K562 (cell line): ENCODE data around the gene XPR1. TPM values are rescaled to one million over a fixed set of nuclear protein-coding genes. Genes with fewer than 3 reads are reported as not detected.

ENCODE experiments used
- ATAC-seq: fragments of 200-7000 bp; cut with Tn5 transposase; 3 replicates; pipeline ENCODE4 v1.9.1; 2020; ENCODE audit warnings: moderate library complexity
- BruUV-seq: library from RNA; stranded (reverse); fragments of 400-500 nt; replicated peaks from 2 replicates; lab custom pipeline; 2021; lab: Mats Ljungman, UMichigan
- CTCF ChIA-PET: fragments of 300-600 bp; formaldehyde crosslinking; extraction: SDS; loops from one replicate; lab custom pipeline; 2021; ENCODE audit warnings: low intra/inter-chr PET ratio; lab: Yijun Ruan, JAX
- POLR2A ChIA-PET: fragments of 300-600, 350-650 bp; sonication (Branson Sonifier 250); formaldehyde crosslinking; extraction: SDS; loops from one replicate; lab custom pipeline; 2021; ENCODE audit warnings: antibody characterized with exemption, inconsistent platforms; lab: Yijun Ruan, JAX
- DNase-seq, 4 experiments: peaks; one replicate each; pipeline versions ENCODE4 v3.0.0 to v3.0.0-alpha.2; 2011 to 2018; ENCODE audit warnings: low spot score in 3 of 4, mixed read lengths in 3 of 4; ENCODE audit errors: extremely low read depth in 1 of 4
- FAIRE-seq: peaks from 2 replicates; lab custom pipeline; 2011; peaks lifted over from hg19 to GRCh38; lab: Jason Lieb, UNC
- H2AFZ ChIP-seq: 2 replicates; pipeline ENCODE4 v1.6.0; 2011; ENCODE audit warnings: low read depth, low read length, control low read depth, inconsistent platforms
- H3K27ac ChIP-seq: fragments of 200-600 bp; 3 replicates; pipeline ENCODE4 v1.8.0; 2011; ENCODE audit warnings: low read depth, mild to moderate bottlenecking, control low read depth, inconsistent platforms, low read length, moderate library complexity, mixed read lengths; ENCODE audit errors: extremely low read depth
- H3K27me3 ChIP-seq, 2 experiments: fragments of 300-600 bp in 1 of 2; 2 replicates in 1 of 2; 3 replicates in 1 of 2; pipeline versions ENCODE4 v1.6.0 to v1.8.0; 2011; ENCODE audit warnings: inconsistent platforms in 2 of 2, low read length in 2 of 2, mild to moderate bottlenecking in 1 of 2, mixed read lengths in 1 of 2, moderate library complexity in 1 of 2; ENCODE audit not compliant: control insufficient read depth in 2 of 2, insufficient read depth in 2 of 2
- H3K36me3 ChIP-seq: fragments of 300-600 bp; 3 replicates; pipeline ENCODE4 v1.8.0; 2011; ENCODE audit warnings: mild to moderate bottlenecking, low read length, inconsistent platforms; ENCODE audit not compliant: control insufficient read depth, insufficient read depth
- H3K4me1 ChIP-seq, 2 experiments: fragments of 200-600 bp in 1 of 2; replicated peaks in 1 of 2; 2 replicates in 1 of 2; 3 replicates in 1 of 2; pipeline versions ENCODE4 v1.5.1 to v1.8.0; 2011; ENCODE audit warnings: inconsistent platforms in 2 of 2, low read length in 2 of 2, mild to moderate bottlenecking in 1 of 2, mixed read lengths in 1 of 2, moderate library complexity in 1 of 2; ENCODE audit not compliant: control insufficient read depth in 2 of 2, insufficient read depth in 2 of 2
- H3K4me2 ChIP-seq: 2 replicates; pipeline ENCODE4 v1.6.1; 2011; ENCODE audit warnings: low read length, control low read depth, inconsistent platforms, mixed read lengths; ENCODE audit not compliant: insufficient read depth
- H3K4me3 ChIP-seq: fragments of 200-600 bp; sonication (generic), shearing (Covaris generic); 2 replicates; pipeline ENCODE4 v1.5.1; 2016; ENCODE audit warnings: control low read depth, inconsistent platforms
- H3K79me2 ChIP-seq: fragments of 200-600 bp; 3 replicates; pipeline ENCODE4 v1.8.0; 2011; ENCODE audit warnings: low read length, inconsistent platforms; ENCODE audit not compliant: control insufficient read depth, insufficient read depth
- H3K9ac ChIP-seq, 2 experiments: 2 replicates each; pipeline versions ENCODE4 v1.6.0 to v1.6.1; 2011; ENCODE audit warnings: low read depth in 2 of 2, low read length in 2 of 2, control low read depth in 1 of 2, inconsistent platforms in 1 of 2, mild to moderate bottlenecking in 1 of 2, mixed read lengths in 1 of 2; ENCODE audit not compliant: insufficient read depth in 1 of 2
- H3K9me1 ChIP-seq: one replicate; pipeline ENCODE4 v1.6.0; 2011; ENCODE audit warnings: inconsistent platforms, mild to moderate bottlenecking, low read length, moderate library complexity; ENCODE audit not compliant: control insufficient read depth, insufficient read depth
- H3K9me3 ChIP-seq: replicated peaks from 2 replicates; pipeline ENCODE4 v1.5.1; 2011; ENCODE audit warnings: low read depth, low read length, inconsistent platforms; ENCODE audit not compliant: control insufficient read depth, insufficient read depth
- H4K20me1 ChIP-seq: replicated peaks from 2 replicates; pipeline ENCODE4 v1.6.1; 2011; ENCODE audit warnings: low read length, inconsistent platforms, mixed read lengths; ENCODE audit not compliant: control insufficient read depth, insufficient read depth
- CCNT2 ChIP-seq: IDR thresholded peaks from 2 replicates; pipeline ENCODE4 v1.6.1; 2011; ENCODE audit warnings: borderline replicate concordance, low read depth, mild to moderate bottlenecking, moderate library complexity, mixed read lengths, low read length; ENCODE audit not compliant: insufficient read length; ENCODE audit errors: extremely low read depth
- MYBL2 ChIP-seq, 2 experiments: fragments of 450-650 bp in 1 of 2; sonication (generic) in 1 of 2; formaldehyde crosslinking in 1 of 2; IDR thresholded peaks; 2 replicates each; pipeline versions ENCODE4 v1.6.1 to v1.8.1; 2017 to 2022; ENCODE audit warnings: borderline replicate concordance in 1 of 2, inconsistent platforms in 1 of 2, low read depth in 1 of 2, mild to moderate bottlenecking in 1 of 2, missing genetic modification reagents in 1 of 2, moderate library complexity in 1 of 2
- POLR3G ChIP-seq: IDR thresholded peaks from 2 replicates; pipeline ENCODE4 v1.6.1; 2011; ENCODE audit not compliant: insufficient read length, insufficient replicate concordance; ENCODE audit errors: extremely low read depth
- SRSF7 ChIP-seq: fragments of 200-400 bp; formaldehyde crosslinking; optimal IDR thresholded peaks from 2 replicates; pipeline ENCODE3; 2017; ENCODE audit warnings: mild to moderate bottlenecking, low read depth, low read length
- WGBS: fragments of 100-300 bp; shearing (Covaris generic); methylation state at CpG from one replicate; pipeline ENCODE4 v1.1.6; 2016; ENCODE audit warnings: low coverage, mixed read lengths; ENCODE audit not compliant: insufficient coverage; ENCODE audit errors: missing lambda C conversion rate; 5-methylcytosine and 5-hydroxymethylcytosine counted together
- in situ Hi-C: fragments of 300-500 bp; cut with MboI; formaldehyde crosslinking; loops from 4 replicates; pipeline ENCODE4 v1.15.0; 2018; ENCODE audit warnings: inconsistent platforms, mixed read lengths
- intact Hi-C: fragments of 100-400 bp; cut with micrococcal nuclease; formaldehyde crosslinking; loops from 2 replicates; pipeline ENCODE4 v1.14.2; 2022
- polyA plus RNA-seq, 8 experiments: library from polyadenylated mRNA; depleted of rRNA in 4 of 8; stranded (reverse) in 5 of 8; unstranded in 3 of 8; fragments of >200 nt; fragmentation: Nextera tagmentation in 2 of 8; fragmentation: Illumina TruSeq in 1 of 8; extraction: Ambion mirVana in 2 of 8; extraction: Trizol in 1 of 8; gene quantifications; 2 replicates each; pipeline versions ENCODE4 v1.2.1 to v1.2.3, GENCODE V29; 2011 to 2014; ENCODE audit warnings: inconsistent platforms in 1 of 8, missing spikeins in 1 of 8
- total RNA-seq, 7 experiments: library from RNA; depleted of rRNA in 6 of 7; stranded (reverse); fragments of >200 nt in 6 of 7; fragmentation: Illumina TruSeq in 2 of 7; extraction: Trizol in 2 of 7; gene quantifications; 2 replicates each; pipeline versions ENCODE4 v1.2.1 to v1.2.3, GENCODE V29; 2011 to 2021; ENCODE audit warnings: low replicate concordance in 1 of 7
- TF ChIP-seq, protein P1 (sequence below): fragments of 250-450 bp; sonication (Bioruptor Pico); IDR thresholded peaks from 2 replicates; pipeline ENCODE4 v1.8.0; 2022; ENCODE audit warnings: moderate library complexity, mild to moderate bottlenecking, inconsistent platforms

Gene XPR1
- total and polyA plus RNA-seq, 9 of the 15 experiments (the other 6 are each of a cell fraction or from before 2014, with no cell fraction given), result 3.0 to 66.2 (median 38.6) TPM

DNA sequence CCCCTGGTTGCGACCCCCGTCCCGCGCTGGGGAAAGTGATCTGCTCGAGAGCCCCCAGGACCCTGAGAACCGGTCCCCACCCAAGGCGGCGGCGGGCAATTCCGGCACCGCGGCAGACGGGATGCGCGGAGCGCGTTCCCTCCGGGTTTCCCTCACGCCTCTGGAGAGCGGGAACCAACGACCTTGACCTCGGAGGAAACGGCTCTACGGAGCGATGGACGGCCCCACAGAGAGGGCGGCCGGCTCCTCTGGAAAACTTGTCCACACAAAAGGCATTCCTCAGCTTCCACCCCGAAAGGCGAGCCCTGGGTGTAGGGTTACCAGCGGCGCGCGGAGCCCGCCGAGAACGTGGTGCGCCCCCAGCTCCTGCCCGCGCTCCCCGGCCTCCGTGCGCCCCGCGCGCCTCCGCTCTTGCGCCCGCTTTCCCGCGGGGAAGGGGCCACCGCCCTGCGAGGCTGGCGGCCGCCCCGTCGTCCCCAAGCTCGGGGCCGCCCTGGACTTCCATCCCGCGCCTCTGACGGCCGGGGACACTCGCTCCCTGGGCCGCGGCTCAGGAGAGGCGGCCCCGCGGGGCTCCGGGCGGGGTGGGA, 280.5 kb downstream of the XPR1 start:
- WGBS, result 90% methylated on average over 36 of the region's 71 CpGs
- Histone ChIP-seq H3K9me1 (no peaks in the 10 kb centered on the region), H3K4me3 (no peak overlapping the region), H3K36me3 (no peaks in the 10 kb centered on the region), H3K79me2 (no peaks in the 10 kb centered on the region), H2AFZ (no peak overlapping the region), H3K4me1 (peaks cover 9 to 14% of the 10 kb centered on the region in 2 experiments; a peak in 3 of 5 replicates), H4K20me1 (no peaks in the 10 kb centered on the region), H3K27me3 (no peaks in the 10 kb centered on the region; a peak in 1 of 5 replicates), H3K9ac (no peak overlapping the region), H3K4me2 (no peak overlapping the region), H3K9me3 (no peaks in the 10 kb centered on the region), H3K27ac (no peak overlapping the region)
- ChIA-PET POLR2A (interaction anchor here (0.6 to 1.1 kb wide), 5 partner anchors 9 to 169 kb away, joined by 3 to 4 read pairs (median 3); no protein-coding TSS in a partner anchor), CTCF (no interaction called here)
- TF ChIP-seq, protein P1, sequence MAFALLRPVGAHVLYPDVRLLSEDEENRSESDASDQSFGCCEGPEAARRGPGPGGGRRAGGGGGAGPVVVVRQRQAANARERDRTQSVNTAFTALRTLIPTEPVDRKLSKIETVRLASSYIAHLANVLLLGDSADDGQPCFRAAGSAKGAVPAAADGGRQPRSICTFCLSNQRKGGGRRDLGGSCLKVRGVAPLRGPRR (CRISPR knock-in tag), result no peak
- TF ChIP-seq SRSF7, result no peak
- TF ChIP-seq MYBL2 (IDR thresholded peaks at IDR 0.05; ENCODE audit: low read depth), result no peak
- no peak for TF ChIP-seq MYBL2 (CRISPR knock-in tag; IDR thresholded peaks at IDR 0.05; ENCODE audit: borderline replicate concordance)
- no peak for TF ChIP-seq CCNT2
- TF ChIP-seq POLR3G, result no peak
- no peak for FAIRE-seq
- DNase-seq, result no peak
- in situ Hi-C loops, result no loop called here
- intact Hi-C loops, result no loop called here
- no peak for ATAC-seq
- no TSS peak for BruUV-seq
